ENCODE measurements around the gene OBP2B.
"Not testable (repeated sequence)": the region's sequence is repeated elsewhere in the genome, so short reads cannot be mapped to it uniquely, and the experiment has no call there.

The OBP2B gene

DNA sequence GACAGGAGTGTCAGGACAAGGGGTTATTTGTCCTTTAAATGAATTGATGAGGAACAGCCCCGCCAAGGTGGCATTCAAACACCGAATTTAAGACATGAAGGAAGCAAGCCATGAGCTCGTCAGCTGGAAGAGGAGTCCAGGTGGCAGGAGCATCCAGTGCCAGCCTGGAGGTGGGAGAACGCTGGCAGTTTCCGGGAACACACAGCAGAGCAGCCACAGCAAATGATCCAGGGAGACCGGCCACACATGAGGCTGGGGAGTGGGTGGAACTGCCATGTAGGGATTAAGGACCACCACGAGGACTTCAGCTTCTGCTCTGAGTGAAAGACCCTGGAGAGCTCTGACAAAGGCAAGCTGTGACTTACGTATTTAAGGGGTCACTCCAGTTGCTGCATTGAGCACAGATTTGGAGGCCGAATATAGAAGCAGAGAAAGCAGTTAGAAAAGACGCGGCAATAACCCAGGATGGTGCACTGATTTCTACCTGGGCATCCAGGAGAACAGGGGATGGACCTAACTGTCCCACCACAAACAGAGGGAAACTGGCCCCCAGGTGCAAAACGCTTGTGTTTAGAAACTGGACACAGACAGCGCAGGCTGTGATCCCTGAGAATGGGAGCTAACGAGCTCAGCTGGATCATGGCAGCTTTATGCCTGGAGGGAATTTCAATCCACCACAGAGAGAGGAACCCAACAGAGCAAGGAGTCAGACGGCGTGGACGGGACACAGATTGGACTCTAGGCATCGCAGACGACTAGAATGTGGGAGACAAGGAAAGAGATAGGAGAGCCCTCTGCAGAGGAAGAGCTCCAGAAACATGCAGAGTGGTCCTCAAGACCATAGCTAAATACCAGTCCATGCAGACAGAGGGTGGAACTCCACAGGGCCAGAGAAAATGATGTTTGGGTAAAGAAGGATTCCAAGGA, 9.3 kb upstream of the OBP2B start:
- H3K4me1 ChIP-seq (ENCODE audit: insufficient read depth, low read length); H3K4me3 ChIP-seq (ENCODE audit: low read length); H3K9me3 ChIP-seq (ENCODE audit: insufficient read depth, low read depth, low read length); H3K9ac ChIP-seq (ENCODE audit: low read depth, low read length); H3K36me3 ChIP-seq (ENCODE audit: insufficient read depth, low read length); H3K27ac ChIP-seq (ENCODE audit: low read depth, low read length): not testable (repeated sequence)
- peaks cover 23% of the 10 kb centered on the region for H3K27me3 ChIP-seq (ENCODE audit: insufficient read depth, low read length)
- WGBS, result 82% methylated on average over 19 of the region's 19 CpGs

DNA sequence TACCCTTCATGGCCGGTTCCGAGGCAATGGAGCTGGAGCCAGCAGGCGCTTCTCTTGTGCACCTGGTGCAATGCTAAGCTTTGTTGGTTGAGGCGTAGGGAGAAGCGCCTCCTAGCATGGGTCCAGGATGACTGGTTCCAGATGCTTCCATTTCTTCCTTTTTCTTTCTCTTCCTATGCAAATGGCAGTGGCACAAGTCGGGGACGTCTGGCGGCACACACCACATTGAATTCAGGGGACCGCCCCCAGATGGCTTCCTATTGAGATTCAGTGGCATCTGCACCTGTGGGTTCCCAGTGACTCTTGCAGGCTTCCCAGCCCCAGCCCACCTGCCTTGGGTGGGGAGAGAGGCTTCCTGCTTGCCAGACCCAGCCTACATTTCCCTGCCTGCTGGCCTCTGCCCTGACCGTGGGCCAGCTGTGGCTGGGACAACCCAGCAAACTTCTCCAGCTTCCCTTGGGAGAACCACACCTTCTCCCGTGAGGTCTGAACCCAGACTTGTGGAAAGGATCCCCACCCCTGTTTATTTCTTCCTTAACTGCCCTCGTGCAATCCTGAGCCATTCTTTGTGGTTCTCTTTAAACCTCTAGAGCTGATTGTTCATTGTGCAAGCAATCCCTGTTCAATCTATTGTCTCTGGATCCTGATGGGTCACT, 8.4 kb upstream of the OBP2B start:
- WGBS, result 66% methylated on average over 12 of the region's 12 CpGs
- not testable (repeated sequence) for H3K27ac ChIP-seq (ENCODE audit: low read depth, low read length); H3K9me3 ChIP-seq (ENCODE audit: insufficient read depth, low read depth, low read length); H3K4me1 ChIP-seq (ENCODE audit: insufficient read depth, low read length); H3K36me3 ChIP-seq (ENCODE audit: insufficient read depth, low read length); H3K9ac ChIP-seq (ENCODE audit: low read depth, low read length); H3K4me3 ChIP-seq (ENCODE audit: low read length)
- H3K27me3 ChIP-seq (ENCODE audit: insufficient read depth, low read length), result peaks cover 23% of the 10 kb centered on the region

DNA sequence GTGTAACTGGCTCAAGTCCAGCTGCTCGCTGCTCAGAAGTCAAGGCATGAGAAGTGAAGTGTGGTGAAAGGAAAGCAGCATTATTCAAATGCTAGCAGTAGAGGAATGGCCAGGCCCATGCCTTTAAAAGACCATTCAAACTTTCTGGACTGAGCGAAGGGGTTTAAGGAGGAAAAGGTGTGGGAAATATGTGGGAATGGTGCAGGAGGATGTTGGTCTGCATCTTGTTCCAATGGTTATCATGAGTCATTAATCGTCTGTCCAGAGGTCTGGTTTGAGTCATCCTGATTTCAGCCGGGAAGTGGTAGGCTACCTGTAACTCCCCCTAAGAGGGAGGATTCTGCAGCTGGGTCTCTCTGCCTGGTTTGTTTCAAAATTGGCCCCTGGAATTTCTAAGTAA, 5.2 kb upstream of the OBP2B start:
- not testable (repeated sequence) for H3K4me3 ChIP-seq (ENCODE audit: low read length); H3K4me1 ChIP-seq (ENCODE audit: insufficient read depth, low read length); H3K9me3 ChIP-seq (ENCODE audit: insufficient read depth, low read depth, low read length); H3K9ac ChIP-seq (ENCODE audit: low read depth, low read length); H3K36me3 ChIP-seq (ENCODE audit: insufficient read depth, low read length); H3K27ac ChIP-seq (ENCODE audit: low read depth, low read length)
- 76% methylated on average over 4 of the region's 4 CpGs for WGBS
- peaks cover 52% of the 10 kb centered on the region for H3K27me3 ChIP-seq (ENCODE audit: insufficient read depth, low read length)

DNA sequence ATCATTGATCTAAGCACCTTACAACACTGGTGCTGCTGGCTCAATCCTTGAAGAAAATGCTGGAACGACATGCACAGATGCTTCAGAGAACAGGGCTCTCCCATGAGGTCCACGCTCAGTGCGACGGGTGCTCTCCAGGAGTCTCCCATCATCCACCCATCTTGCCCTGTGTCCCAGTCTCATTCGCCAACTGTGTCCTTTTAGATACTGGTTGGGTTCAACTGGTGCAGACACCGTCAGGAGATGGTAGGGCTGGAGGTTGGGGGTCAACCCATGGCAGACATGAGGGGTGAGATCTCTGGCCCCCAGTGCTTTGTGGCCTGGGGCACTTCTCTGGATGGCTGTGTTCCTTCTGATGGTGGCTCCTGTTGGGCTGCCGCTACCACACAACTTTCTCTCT, 1.6 kb upstream of the OBP2B start:
- Histone ChIP-seq H3K4me3 (ENCODE audit: low read length) (no peak overlapping the region), H3K36me3 (ENCODE audit: insufficient read depth, low read length) (no peaks in the 10 kb centered on the region), H3K4me1 (ENCODE audit: insufficient read depth, low read length) (no peaks in the 10 kb centered on the region), H3K9ac (ENCODE audit: low read depth, low read length) (no peak overlapping the region), H3K9me3 (ENCODE audit: insufficient read depth, low read depth, low read length) (0 out of 2 replicates have a peak, but pooled peaks cover 4% of the 10 kb centered on the region), H3K27ac (ENCODE audit: low read depth, low read length) (no peak overlapping the region), H3K27me3 (ENCODE audit: insufficient read depth, low read length) (peaks cover 55% of the 10 kb centered on the region)
- WGBS, result 87% methylated on average over 7 of the region's 7 CpGs

DNA sequence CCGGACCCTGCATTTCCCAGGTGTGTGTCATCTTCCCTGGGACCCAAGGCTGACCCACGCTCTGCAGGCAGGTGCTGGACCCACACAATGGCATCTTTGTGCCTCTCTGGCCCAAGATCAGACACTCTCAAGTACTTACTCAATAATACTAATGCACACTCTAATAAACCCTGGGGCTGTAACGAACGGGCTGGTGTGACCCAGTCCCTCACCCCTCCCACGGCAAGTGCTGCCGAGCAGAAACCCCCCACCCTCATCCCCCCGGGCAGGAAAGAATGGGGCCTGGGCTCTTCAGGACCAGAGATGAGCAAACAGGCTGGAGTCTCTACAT, 1.1 kb upstream of the OBP2B start:
- no peak overlapping the region for H3K27ac ChIP-seq (ENCODE audit: low read depth, low read length)
- H3K4me3 ChIP-seq (ENCODE audit: low read length), result no peak overlapping the region
- H3K27me3 ChIP-seq (ENCODE audit: insufficient read depth, low read length), result peaks cover 55% of the 10 kb centered on the region
- 78% methylated on average over 7 of the region's 7 CpGs for WGBS
- no peaks in the 10 kb centered on the region for H3K4me1 ChIP-seq (ENCODE audit: insufficient read depth, low read length)
- no peak overlapping the region for H3K9ac ChIP-seq (ENCODE audit: low read depth, low read length)
- H3K9me3 ChIP-seq (ENCODE audit: insufficient read depth, low read depth, low read length), result 0 out of 2 replicates have a peak, but pooled peaks cover 4% of the 10 kb centered on the region
- no peaks in the 10 kb centered on the region for H3K36me3 ChIP-seq (ENCODE audit: insufficient read depth, low read length)

DNA sequence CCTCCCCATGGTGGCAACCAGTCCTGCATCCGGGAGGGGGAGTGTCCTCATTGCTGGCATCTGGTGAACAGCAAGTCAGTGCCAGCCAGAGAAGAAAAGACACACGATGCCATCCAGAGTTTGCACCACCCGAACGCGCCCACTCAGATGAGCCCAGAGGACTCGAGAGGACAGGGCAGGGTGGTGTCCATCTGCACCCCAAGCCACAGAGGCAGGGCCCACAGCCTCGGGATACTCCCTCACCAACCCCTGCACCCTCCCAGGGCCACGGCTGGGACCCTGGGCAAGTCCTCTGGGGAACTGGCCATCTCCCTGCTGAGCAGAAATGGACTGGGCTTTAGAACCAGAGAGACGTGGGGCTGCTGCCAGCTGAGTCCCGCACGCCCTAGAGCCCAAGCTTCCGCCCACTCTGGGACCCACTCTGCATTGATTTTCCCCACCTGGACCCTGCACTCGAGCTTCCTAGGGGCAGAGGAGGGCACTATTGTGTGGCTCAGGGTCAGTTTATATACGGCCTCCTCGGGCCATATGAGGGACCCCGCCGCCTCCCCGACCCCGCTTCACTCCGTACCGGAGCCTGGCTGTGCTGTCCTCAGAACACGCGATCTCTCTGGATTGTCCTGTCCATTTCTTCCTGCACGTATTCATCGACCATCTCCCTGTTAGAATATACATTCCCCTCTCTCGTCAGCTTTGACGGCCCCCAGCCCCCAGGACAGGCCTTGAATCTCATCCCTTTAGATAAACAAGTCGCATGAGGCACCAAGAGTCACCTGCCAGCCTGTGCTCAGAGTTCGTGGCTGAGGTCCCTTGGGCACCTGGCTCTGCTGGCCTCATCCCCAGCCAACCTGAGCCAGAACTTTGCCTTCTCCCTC, 514 bp upstream of the OBP2B start:
- WGBS, result 88% methylated on average over 29 of the region's 29 CpGs
- H3K9ac ChIP-seq (ENCODE audit: low read depth, low read length); H3K4me1 ChIP-seq (ENCODE audit: insufficient read depth, low read length); H3K36me3 ChIP-seq (ENCODE audit: insufficient read depth, low read length); H3K4me3 ChIP-seq (ENCODE audit: low read length); H3K9me3 ChIP-seq (ENCODE audit: insufficient read depth, low read depth, low read length); H3K27ac ChIP-seq (ENCODE audit: low read depth, low read length): not testable (repeated sequence)
- peaks cover 52% of the 10 kb centered on the region for H3K27me3 ChIP-seq (ENCODE audit: insufficient read depth, low read length)

DNA sequence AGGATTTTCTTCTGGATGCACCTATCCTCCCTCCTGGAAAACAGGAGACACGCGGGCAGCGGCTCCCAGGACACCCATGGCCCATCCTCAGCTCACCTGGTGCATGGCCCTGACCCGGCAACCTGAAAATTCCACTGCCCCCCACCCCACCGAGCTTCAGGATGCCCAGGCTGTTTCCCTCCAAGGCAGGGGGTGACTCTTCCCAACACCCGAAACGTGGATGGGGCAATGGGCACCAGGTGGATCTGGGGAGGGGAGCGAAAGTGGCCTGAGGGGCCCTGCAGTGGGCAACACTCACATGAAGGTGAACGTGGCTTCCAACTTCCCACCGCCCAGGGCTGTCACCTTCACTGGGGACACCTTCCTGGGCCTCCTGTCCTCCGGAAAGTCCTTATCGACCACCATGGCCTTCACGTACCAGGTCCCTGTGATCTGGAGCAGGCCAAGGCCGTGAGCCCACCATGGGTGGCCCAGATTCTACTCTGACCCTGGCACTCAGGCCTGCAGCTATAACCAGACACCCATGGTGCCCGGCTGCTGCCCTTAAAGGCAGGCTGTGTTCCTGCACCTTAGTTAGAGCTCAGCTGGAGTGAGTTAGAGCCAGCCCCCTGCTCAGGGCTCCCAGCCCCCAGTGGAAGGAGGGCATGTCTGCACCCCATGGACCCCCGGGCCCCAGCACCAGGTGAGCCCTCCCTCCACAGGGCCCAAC, 725 bp downstream of the OBP2B start:
- 85% methylated on average over 9 of the region's 16 CpGs for WGBS
- H3K4me3 ChIP-seq (ENCODE audit: low read length); H3K27ac ChIP-seq (ENCODE audit: low read depth, low read length); H3K9ac ChIP-seq (ENCODE audit: low read depth, low read length); H3K9me3 ChIP-seq (ENCODE audit: insufficient read depth, low read depth, low read length); H3K4me1 ChIP-seq (ENCODE audit: insufficient read depth, low read length); H3K36me3 ChIP-seq (ENCODE audit: insufficient read depth, low read length): not testable (repeated sequence)
- H3K27me3 ChIP-seq (ENCODE audit: insufficient read depth, low read length), result peaks cover 54% of the 10 kb centered on the region

DNA sequence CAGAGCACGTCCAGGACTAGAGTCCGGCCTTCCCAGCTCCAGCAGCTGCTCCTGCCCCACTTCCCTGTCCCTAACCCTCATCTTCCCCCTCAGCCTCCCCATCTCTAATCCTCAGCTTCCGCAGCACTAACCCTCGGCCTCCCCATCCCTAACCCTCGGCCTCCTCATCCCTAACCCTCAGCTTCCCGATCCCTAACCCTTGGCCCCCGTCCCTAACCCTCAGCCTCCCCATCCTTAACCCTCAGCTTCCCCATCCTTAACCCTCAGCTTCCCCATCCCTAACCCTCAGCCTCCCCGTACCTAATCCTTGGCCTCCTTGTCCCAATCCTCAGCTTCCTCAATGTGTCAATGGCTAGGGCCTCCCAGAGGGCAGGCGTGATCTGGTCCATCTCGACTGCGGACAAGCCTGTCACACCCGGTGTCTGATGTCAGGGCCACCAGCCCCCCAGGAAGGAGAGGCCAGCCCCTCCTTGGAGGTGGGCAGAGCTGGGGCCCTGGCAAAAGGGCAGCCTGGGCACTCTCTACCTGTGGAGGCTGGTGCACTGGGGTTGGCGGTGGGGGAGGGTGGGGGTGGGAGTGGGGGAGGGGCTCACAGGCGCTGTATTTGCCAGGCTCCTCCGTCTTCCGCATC, 1.4 kb downstream of the OBP2B start:
- 87% methylated on average over 15 of the region's 16 CpGs for WGBS
- Histone ChIP-seq H3K36me3 (ENCODE audit: insufficient read depth, low read length) (no peaks in the 10 kb centered on the region), H3K4me3 (ENCODE audit: low read length) (no peak overlapping the region), H3K4me1 (ENCODE audit: insufficient read depth, low read length) (no peaks in the 10 kb centered on the region), H3K9ac (ENCODE audit: low read depth, low read length) (no peak overlapping the region), H3K27me3 (ENCODE audit: insufficient read depth, low read length) (peaks cover 58% of the 10 kb centered on the region), H3K9me3 (ENCODE audit: insufficient read depth, low read depth, low read length) (no peaks in the 10 kb centered on the region), H3K27ac (ENCODE audit: low read depth, low read length) (no peak overlapping the region)

DNA sequence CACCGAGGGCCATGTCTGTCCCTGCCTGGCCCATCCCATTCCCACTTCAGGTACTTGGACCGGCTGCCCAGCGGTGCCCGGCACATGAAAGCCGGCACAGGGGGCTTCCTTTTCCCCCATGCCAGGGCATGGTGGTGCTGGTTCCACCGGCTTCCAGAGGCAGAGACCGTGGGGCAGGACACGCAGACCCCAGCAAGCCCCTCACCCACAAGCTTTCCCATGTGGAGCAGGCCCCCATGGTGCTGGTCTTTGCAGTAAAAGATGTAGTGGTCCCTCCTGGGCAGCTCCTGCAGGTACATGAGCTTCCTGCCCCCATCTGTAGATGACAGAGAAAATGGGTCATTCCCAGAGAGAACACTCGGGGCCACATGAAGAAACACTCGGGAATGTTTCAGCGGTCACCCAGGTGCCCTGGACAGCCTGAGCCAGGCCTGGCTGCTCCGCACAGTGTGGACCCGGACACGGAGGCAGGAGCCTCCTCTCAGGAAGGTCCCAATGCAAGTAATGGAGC, 2.0 kb downstream of the OBP2B start:
- Histone ChIP-seq H3K27me3 (ENCODE audit: insufficient read depth, low read length) (peaks cover 57% of the 10 kb centered on the region), H3K36me3 (ENCODE audit: insufficient read depth, low read length) (no peaks in the 10 kb centered on the region), H3K9me3 (ENCODE audit: insufficient read depth, low read depth, low read length) (no peaks in the 10 kb centered on the region), H3K27ac (ENCODE audit: low read depth, low read length) (no peak overlapping the region), H3K4me1 (ENCODE audit: insufficient read depth, low read length) (no peaks in the 10 kb centered on the region), H3K4me3 (ENCODE audit: low read length) (no peak overlapping the region), H3K9ac (ENCODE audit: low read depth, low read length) (no peak overlapping the region)
- 93% methylated on average over 14 of the region's 14 CpGs for WGBS

Data from HUES64 (cell line).